Eye (tissue), 1 donor: ENCODE results near the gene PIAS1.

Source experiments
- DNase-seq: peaks from one replicate; pipeline ENCODE4 v3.0.0-alpha.2; 2015

Gene PIAS1

DNA sequence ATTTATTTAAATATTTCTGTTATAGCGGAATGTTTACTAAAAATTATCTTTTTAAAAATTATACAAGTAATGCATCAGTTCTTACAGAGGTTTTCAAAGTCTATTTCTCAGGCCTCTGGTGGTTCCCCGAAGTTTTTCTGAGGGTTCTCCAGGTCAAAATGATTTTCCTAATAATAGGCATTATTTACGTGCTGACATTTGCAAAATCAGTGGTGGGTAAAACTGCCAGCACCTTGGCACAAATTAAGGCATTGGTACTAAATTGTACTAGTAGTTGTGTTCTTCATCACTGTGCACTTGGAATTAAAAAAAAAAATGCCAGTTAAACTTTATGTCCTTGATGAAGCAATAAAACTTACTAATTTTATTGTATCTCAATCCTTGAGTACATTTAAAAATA is 9.5 kb downstream of the PIAS1 start:
- DNase-seq, result no peak

DNA sequence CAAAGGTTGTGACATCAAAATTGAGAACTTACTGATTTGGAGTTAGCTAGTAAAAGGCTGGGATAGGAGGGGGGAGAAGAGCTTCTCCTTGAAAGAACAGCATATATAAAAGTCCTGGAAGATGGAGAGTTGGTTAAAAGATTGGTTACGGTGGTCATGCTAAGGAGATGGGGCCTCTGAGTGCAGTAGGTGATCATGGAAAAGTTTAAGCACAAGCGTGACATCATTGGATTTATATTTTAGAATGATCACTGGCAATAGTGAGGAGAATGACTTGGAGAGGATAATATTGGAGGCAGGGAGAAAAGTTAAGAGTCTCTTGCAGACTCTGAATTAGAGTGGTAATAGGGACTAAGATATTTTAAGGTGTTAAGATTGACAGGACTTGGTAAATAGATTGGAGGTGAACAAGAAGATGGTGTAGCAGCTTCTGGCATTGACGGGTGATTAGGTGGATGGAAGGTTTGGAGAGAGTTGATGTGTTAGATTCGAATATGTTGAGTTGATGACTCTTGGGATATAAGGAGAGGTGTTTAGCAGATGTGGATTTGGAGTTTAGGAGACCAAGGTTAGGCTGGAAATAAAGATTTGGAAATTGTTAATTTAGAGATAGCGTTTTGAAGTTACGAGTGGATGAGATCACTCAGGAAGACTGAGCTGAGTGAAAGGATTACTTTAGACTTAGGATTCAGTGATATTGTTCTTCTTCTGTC is 19.6 kb downstream of the PIAS1 start:
- no peak for DNase-seq

DNA sequence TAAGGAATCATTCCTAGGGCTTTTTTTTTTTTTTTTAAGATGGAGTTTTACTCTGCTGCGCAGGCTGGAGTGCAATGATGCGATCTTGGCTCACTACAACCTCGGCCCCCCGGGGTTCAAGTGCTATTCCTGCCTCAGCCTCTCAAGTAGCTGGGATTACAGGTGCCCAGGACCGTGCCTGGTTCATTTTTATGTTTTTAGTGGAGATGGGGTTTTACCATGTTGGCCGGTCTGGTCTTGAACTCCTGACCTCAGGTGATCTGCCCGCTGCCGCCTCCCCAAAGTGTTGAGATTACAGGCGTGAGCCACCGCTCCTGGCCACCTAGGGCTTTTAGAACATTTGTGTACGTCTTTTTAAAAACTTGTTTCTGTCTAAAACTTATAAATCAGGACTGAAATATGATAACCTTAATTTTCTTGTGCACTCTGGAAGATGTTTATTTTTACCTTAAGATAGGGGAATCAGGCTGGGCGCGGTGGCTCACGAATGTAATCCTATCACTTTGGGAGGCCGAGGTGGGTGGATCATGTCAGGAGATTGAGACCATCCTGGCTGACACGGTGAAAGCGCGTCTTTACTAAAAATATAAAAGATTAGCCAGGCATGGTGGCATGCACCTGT is 21.8 kb downstream of the PIAS1 start:
- no peak for DNase-seq

DNA sequence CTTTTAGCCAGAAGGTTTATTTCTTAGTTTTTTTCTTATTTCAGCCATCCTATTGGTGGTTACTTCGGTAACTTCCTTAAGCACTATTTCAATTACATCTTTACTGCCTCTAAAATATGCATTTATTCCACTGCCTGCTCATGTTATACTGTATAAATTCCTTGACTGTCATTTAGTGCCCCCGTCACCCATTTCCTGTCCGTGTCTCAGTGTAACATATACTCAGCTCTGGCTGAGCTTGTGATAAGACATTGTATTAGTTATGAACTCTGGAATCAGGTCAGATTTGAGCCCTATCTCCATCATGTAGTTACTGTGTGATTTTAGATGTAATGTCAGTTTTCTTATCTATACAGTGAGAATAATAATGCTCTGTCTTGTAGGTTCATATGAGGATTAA is 24.2 kb downstream of the PIAS1 start:
- DNase-seq, result no peak

DNA sequence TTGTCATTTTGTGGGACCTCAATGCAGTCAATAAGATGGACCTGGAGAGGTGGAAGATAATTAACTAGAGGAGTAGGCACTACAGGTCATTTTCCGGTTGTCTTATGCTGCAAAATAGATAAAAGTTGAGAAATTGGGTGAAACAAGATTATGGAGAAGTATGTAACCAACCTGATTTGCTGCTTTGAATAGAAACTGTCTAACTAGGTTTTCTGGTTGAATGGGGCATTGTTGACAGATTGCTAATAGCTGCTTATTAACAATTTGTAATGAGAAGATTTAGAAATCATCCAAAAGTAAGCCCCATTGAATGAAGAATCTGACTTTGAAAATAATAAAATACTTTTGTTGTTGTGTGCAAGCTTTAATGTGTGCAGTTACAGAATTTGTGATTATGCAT is 26.2 kb downstream of the PIAS1 start:
- DNase-seq, result peak; percentile 85

DNA sequence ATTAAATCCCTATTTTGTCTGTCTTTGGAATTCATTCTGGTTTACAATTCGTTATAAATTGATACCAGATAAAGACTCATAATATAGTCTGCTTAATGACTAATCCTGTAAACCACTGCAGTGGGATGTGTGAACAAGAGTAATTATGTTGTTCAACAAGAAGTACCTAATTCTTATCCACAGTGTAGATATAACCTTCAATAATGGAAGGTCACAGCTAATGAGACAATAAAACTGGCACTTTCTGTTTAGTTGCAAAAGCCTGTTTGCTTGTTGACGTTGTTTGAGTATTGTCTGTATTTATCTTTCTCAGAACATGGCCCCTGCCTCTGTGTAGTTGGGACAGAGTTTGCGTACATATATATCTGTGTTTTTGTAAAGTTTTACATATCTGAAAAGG is 26.7 kb downstream of the PIAS1 start:
- peak; percentile 25 for DNase-seq

DNA sequence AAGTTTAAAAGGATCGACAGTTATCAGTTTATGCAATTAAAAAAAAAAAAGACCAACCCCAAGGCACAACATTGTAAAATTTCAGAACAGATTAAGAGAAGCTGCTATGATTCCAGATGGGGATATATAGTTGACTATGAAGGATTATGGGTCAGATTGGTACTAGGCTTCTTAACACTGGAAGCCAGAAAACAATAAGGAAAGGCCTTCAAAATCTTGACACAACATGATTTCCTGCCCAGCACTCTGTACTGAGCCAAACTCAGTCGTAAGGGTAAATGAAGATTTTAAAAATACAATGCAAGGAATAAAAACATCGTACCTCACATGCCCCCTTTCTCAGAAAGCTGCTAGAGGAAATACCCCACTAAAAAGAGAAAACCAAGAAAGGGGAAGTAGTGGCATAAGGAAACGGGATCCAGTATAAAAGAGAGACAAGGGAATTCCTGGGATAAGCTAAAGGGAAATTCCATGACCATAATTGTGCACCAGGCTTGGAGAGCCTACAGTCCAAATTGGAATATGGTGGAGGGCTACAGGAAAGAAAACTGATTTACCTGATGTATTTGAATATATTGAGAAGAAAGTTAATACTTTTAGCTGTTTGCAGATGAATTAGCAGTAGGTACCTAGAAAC is 27.9 kb downstream of the PIAS1 start:
- no peak for DNase-seq

DNA sequence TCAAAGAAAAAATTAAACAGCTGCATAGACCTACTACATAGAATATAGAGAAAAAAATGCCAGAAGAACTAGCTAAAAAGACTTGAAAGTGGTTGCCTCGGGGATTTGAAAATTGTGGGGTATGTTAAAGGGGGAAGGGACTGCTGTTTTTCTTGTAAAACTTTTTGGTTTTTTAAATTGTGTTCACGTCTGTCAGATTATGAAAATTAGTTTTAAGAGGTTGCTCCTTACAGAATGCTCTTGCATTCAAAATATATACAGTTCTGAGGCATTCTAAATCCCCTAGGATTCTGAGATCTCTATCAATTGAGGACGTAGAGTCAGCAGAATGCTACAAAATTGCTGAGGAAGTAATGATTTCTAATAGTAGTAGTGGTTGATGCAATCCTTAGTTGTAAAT is 28.6 kb downstream of the PIAS1 start:
- DNase-seq, result no peak

DNA sequence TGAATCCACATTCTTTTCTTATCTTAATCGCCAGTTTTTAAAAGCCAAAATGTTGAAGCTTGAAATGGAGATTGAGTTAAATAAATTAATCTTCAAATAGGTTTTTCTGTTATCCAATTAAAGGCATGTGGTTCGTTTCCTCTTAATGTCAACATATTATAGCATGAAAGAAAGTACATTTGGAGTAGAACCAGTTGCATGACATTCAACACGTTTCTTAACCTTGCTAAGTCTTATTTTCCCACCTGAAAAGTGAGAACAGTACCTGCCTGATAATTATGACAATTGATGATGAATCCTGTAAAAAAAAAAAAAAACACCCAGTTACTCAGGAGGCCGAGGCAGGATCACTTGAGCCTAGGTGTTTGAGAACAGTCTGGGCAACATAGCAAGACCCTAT is 29.3 kb downstream of the PIAS1 start:
- DNase-seq, result no peak

DNA sequence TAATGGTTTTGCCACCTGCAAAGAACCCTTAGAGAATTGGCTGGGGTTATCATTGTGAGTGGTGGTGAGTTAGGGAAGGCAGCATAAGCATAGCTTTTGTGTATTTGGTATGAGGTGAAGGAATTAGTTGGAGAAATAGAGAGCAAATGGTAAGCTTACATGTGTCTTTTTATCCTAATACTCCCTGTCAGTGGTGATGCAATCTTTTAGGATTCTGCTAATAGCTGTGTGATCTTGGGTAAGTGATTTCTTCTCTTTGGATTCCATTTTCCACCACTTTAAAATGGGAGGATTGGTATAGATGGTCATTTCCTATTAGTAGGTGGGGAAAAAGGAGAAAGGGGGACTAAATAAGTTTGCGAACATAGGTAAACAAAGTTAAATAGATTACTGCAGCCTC is 30.9 kb downstream of the PIAS1 start:
- no peak for DNase-seq

DNA sequence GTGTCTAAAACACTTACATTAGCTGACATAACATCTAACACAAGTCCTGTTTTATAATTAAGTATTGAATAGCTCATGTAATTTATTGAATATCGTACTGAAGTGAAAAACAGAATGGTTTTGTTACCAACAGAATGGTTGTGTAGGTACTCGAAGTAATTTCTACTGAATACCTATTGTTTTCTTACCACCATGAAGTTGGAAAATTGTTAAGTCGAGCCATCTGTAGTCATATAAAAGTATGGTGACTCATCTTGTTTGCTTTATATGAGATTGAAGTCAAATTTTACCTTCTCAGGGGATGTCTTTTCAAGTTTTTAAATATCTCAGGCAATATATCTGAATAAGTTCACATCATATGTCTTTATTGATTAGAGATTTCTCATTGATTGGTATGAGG is 37.6 kb downstream of the PIAS1 start:
- DNase-seq, result no peak

DNA sequence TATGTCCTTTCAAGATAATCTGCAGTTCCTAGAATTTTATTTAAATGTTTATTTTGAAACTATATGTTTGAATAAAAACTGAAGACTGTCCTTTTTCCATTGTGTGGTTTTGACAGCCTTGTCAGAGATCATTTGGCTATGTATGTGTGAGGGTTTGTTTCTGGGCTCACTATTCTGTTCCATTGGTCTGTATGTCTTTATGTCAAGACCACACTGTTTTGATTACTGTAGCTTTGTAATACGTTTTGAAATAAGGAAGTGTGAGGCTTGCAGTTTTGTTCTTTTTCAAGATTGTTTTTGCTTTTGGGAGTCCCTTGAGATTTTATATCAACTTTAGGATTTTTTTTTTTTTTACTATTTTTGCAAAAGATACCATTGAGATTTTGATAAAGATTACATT is 42.0 kb downstream of the PIAS1 start:
- peak; percentile 15 for DNase-seq

DNA sequence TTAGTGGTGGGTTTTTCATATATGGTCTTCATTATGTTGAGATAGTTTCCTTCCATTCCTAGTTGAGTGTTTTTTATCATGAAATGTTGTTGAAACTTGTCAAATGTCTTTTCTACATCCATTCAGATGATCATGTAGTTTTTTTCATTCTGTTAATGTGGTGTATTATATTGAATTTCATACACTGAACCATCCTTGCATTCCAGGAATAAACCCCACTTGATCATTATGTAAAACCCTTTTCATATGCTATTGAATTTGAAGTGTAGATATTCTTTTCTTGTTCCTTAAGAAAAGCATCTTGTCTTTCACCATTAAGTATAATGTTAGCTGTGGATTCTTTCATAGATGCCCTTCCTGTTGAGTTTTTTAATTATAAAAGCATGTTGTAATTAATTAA is 42.9 kb downstream of the PIAS1 start:
- peak; percentile 26 for DNase-seq

DNA sequence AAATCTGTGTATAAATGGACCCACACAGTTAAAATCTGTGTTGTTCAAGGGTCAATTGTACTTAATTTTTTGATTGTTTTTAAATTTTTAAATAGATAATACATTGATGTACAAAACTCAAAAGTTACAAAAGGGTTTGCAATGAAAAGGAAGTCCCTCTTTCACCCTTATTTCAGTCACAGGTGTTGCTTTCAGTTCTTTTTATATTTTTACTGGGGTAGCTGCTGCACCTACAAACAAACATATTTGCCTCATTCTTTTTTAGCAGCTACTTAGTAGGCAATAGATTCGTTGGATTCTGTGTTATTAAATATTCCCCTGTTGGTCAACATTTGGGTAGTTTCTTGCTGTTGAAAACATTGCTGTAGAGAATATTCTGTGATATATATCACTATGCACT is 44.4 kb downstream of the PIAS1 start:
- no peak for DNase-seq

DNA sequence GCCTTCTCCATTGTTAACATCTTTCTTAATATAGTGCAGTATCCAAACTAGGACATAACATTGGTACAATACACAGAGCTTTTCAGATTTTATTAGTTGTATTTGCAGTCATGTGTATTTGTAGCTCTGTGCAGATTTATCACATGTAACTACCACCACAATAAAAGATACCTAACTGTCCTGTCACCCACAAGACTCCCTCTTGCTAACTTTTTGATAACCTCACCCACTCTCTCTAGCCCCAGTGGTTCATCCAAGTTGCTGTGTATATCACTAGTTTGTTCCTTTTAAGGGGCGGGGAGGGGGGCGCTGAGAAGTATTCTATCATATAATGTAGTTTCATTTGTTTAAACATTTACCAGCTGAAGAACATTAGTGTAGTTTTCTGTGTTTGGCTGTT is 46.1 kb downstream of the PIAS1 start:
- DNase-seq, result no peak

DNA sequence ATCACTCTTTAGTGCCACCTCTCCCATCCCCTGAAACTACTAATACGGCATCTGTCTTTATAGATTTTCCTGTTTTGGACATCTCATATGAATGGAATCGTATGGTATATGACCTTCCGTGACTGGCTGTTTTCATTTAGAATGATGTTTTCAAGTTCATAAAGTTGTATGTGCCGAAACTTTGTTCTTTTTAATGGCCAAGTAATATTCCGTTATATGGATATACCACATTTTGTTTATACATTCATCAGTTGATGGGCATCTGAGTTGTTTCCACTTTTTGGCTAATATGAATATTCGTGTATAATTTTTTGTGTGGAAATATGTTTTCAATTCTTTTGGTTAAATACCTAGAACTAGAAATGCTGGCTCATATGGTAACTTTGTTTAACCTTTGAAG is 49.5 kb downstream of the PIAS1 start:
- DNase-seq, result no peak

DNA sequence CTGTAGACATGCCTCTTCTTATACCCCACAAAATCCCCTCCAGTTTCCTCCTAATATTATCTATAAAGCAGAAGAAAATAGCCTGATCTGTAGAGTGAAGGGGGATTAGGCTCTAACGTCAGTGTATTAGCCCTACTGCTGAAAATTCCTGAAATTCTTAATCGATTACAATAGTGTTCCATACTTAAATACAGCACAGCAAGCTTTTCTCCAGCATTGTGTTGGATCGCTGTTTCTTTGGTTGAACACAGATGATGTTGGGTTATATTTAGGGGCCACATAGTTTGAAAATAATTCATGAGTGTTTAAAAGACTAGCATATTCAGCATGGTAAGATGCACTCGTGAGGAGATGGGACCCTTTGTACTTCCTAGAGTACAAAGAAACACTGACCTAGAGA is 52.5 kb downstream of the PIAS1 start:
- DNase-seq, result peak; percentile 19

DNA sequence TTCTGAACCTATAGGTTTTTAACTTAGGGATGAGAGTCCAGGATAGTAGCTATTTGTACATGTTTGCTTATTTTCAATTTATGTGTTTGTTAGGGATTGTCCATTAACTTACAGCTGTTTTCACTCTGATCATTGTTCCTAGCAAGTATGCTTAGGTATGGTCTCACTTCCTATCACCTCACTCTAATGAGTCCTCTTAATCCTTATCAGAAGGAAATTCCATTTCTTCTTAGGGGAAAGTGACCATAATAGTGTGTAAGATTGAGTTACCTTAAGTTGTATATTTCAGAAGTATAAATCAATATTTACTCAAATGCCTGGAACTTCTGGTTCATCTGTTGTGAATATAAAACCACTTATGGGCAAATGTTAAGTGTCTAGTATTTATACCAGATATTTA is 53.0 kb downstream of the PIAS1 start:
- no peak for DNase-seq

DNA sequence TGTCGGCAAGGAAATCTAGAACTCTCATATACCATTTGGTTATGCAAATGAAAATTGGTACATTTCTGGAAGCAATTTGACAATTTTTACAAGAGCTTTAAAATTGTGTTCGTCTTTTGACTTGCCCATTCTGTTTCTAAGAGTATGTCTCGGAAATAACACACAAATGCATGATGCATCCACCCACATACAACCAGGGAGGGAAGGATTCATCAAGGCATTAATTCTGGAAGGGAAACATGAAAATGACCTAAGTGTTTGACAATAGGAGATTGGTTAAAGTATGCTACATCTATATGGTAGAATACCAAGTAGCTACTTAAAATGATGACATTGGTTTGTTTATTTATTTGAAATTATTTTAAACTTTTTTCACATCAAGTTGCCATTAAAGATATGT is 58.6 kb downstream of the PIAS1 start:
- no peak for DNase-seq

DNA sequence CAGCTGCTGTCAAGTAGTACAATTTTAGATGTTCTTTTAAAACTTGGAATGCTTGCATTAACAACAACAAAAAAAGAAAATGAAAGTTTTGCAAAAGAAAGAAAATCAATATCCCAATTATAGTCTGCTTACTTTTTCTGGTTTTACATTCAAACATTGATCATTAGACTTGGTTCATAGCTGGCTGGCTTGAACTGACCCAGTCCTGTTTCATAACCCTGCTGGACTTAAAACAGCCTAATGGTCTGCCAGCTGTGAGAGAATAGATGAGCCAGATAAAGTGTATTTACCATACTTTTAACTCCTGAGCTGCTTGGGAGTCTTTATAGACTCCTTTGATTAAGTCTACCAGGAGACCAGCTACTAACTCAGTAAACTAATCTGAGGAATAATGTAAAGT is 59.2 kb downstream of the PIAS1 start:
- DNase-seq, result no peak

DNA sequence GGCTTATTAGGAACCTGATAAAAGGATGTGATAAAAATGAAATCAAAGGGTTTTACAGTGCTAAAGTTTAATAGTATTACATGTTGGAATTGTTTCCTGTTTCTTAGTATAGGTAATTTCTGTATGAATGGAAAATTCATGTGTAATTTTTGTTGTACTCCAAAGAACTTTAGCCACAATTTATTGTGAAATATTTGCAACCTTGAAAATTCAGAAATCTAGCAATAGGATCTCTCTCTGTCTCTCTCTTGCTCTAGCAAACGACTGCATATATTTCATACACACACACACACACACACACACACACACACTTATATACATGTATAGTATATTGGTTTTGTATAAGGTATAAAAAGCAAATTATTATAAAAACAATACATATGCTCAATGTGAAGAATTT is 59.6 kb downstream of the PIAS1 start:
- DNase-seq, result no peak

DNA sequence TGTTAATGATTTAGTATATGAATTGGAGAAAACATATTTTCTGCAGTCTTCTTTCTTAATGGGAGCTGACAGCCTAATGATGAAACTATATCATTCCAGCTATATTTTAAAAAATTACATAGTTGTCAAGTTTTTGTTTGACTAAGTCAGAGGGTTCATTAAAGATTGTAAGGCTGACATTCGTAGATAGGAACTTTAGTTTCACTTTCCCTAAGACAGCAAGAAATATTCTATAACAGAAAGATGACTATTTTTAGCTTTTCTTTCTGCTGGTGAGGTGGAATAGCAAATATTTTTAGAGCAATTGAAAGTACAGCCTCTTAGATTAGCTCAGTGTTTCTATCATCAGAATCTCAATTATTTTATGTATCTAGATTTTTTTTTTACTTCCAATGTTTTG is 60.2 kb downstream of the PIAS1 start:
- DNase-seq, result no peak

DNA sequence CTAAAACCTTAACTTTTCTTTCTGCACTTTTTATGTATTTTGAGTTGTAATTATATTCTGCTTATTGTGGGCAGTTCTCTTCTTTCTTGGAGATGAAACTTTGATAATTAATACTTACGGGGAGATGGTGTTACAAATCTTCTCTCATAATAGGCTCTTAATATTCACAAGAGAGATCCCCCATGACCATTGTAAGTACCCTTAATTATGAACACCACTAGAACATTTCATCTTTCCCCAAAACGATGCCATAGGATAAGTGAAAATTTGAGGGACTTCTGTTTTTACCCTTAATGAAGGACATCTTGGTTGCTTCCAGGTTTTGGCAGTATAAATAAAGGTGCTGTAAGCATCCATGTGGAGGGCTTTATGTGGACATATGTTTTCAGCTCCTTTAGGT is 60.7 kb downstream of the PIAS1 start:
- no peak for DNase-seq

DNA sequence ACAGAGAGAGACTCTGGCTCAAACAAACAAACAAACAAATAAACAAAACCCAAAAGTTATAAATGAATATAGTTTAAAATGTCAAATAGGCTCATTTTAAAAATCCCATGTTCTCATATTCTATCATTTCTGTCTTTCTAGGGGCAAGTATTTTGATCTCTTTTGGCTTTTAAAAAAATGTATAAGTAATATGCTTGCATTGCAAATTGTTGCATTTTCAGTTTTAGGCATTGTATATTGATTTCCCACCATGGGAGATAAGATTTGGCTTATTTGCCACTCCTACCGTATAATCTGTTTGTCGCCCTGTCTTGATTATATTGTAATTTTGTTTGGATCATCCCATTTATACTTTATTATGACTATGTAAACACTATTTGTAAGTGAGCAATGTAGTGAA is 70.6 kb downstream of the PIAS1 start:
- DNase-seq, result no peak

DNA sequence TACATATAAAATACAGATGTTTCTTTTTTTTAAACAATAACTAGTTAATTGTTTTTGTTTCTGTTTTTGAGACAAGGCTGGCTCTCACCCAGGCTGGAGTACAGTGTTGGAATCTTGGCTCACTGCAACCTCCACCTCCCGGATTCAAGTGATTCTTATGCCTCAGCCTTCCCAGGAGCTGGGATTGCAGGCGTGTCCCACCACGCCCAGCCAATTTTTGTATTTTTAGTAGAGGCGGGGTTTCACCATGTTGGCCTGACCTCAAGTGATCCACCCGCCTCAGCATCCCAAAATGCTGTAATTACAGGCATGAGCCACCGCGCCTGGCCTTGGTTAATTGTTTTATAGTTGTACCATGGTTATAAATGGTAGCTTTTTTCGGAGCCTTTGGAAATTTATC is 72.3 kb downstream of the PIAS1 start:
- no peak for DNase-seq
